GM12878 (cell line): ENCODE results near the gene AGT. TPM values are rescaled to one million over a fixed set of nuclear protein-coding genes. Genes with fewer than 3 reads are reported as not detected.
"Not testable (repeated sequence)": the region's sequence is repeated elsewhere in the genome, so short reads cannot be mapped to it uniquely, and the experiment has no call there.

Source experiments
- ATAC-seq: fragments of 200-7000 bp; cut with Tn5 transposase; 3 replicates; pipeline ENCODE4 v1.9.1; 2020; ENCODE audit warnings: mild to moderate bottlenecking, moderate library complexity
- BruUV-seq: library from RNA; stranded (reverse); fragments of 400-500 nt; replicated peaks from 2 replicates; lab custom pipeline; 2021; lab: Mats Ljungman, UMichigan
- CTCF ChIA-PET: fragments of 300-600 bp; sonication (Branson Sonifier 250); formaldehyde crosslinking; extraction: SDS; loops from one replicate; lab custom pipeline; 2021; ENCODE audit warnings: inconsistent platforms; lab: Yijun Ruan, JAX
- POLR2A ChIA-PET: fragments of 350-600 bp; formaldehyde crosslinking; extraction: SDS; loops from one replicate; lab custom pipeline; 2021; ENCODE audit warnings: inconsistent platforms; lab: Charles Lee
- RAD21 ChIA-PET: fragments of 300-600 bp; sonication (Branson Sonifier 250); formaldehyde crosslinking; loops from one replicate; lab custom pipeline; 2023; ENCODE audit warnings: antibody characterized with exemption; ENCODE audit not compliant: unreplicated experiment; lab: Charles Lee
- SMC1A ChIA-PET: fragments of 300-600 bp; sonication (Branson Sonifier 250); formaldehyde crosslinking; loops from one replicate; lab custom pipeline; 2023; ENCODE audit not compliant: unreplicated experiment, uncharacterized antibody; lab: Charles Lee
- DNase-seq: peaks from one replicate; pipeline ENCODE4 v3.0.0-alpha.2; 2011; ENCODE audit warnings: low read depth, low spot score
- FAIRE-seq: peaks from 3 replicates; lab custom pipeline; 2011; peaks lifted over from hg19 to GRCh38; lab: Jason Lieb, UNC
- H2AFZ ChIP-seq: 2 replicates; pipeline ENCODE4 v1.6.0; 2011; ENCODE audit warnings: low read depth, low read length, control low read depth; ENCODE audit not compliant: control insufficient read depth
- H3K27ac ChIP-seq: 2 replicates; pipeline ENCODE4 v1.5.1; 2011; ENCODE audit warnings: control low read depth; ENCODE audit not compliant: control insufficient read depth, insufficient read depth
- H3K27me3 ChIP-seq, 2 experiments: replicated peaks in 1 of 2; 2 replicates each; pipeline versions ENCODE4 v1.6.0 to v1.6.1; 2011; ENCODE audit warnings: low read length in 1 of 2; ENCODE audit not compliant: control insufficient read depth in 2 of 2, insufficient read depth in 2 of 2
- H3K36me3 ChIP-seq, 2 experiments: 2 replicates each; pipeline ENCODE4 v1.5.1; 2011; ENCODE audit warnings: low read length in 1 of 2; ENCODE audit not compliant: control insufficient read depth in 2 of 2, insufficient read depth in 2 of 2
- H3K4me1 ChIP-seq: 2 replicates; pipeline ENCODE4 v1.6.1; 2011; ENCODE audit warnings: mild to moderate bottlenecking, low read length, moderate library complexity, mixed read lengths; ENCODE audit not compliant: control insufficient read depth, insufficient read depth
- H3K4me2 ChIP-seq: 2 replicates; pipeline ENCODE4 v1.6.0; 2011; ENCODE audit warnings: control low read depth; ENCODE audit not compliant: control insufficient read depth, insufficient read depth
- H3K4me3 ChIP-seq: fragments of 200-600 bp; sonication (generic); 2 replicates; pipeline ENCODE4 v1.5.1; 2016
- H3K79me2 ChIP-seq: 2 replicates; pipeline ENCODE4 v1.6.0; 2011; ENCODE audit warnings: low read length; ENCODE audit not compliant: control insufficient read depth, insufficient read depth
- H3K9ac ChIP-seq: 2 replicates; pipeline ENCODE4 v1.8.0; 2011; ENCODE audit warnings: low read length, control low read depth, mixed read lengths; ENCODE audit not compliant: control insufficient read depth, insufficient read depth
- H3K9me3 ChIP-seq: replicated peaks from 3 replicates; pipeline ENCODE4 v1.5.1; 2011; ENCODE audit warnings: mild to moderate bottlenecking, low read length; ENCODE audit not compliant: control insufficient read depth, insufficient read depth
- H4K20me1 ChIP-seq: 2 replicates; pipeline ENCODE4 v1.6.0; 2011; ENCODE audit not compliant: control insufficient read depth, insufficient read depth
- EED ChIP-seq: sonication (generic); IDR thresholded peaks from 2 replicates; pipeline ENCODE4 v1.6.1; 2016; ENCODE audit warnings: antibody characterized with exemption, low read depth
- EP300 ChIP-seq, 2 experiments: fragments of 150-350 bp in 1 of 2; IDR thresholded peaks; 2 replicates each; pipeline ENCODE4 v1.6.1; 2011 to 2012; ENCODE audit warnings: low read depth in 2 of 2, low read length in 2 of 2, borderline replicate concordance in 1 of 2, improper control_type of control experiment in 1 of 2, inconsistent platforms in 1 of 2; ENCODE audit not compliant: control insufficient read depth in 1 of 2
- NFIC ChIP-seq: IDR thresholded peaks from 2 replicates; pipeline ENCODE4 v1.6.1; 2012; ENCODE audit warnings: low read depth, mild to moderate bottlenecking, inconsistent platforms, low read length, moderate library complexity
- SREBF1 ChIP-seq: IDR thresholded peaks from 2 replicates; pipeline ENCODE4 v1.6.1; 2012; ENCODE audit warnings: mild to moderate bottlenecking, low read length
- SUZ12 ChIP-seq: fragments of 200-600 bp; sonication (generic); IDR thresholded peaks from one replicate; pipeline ENCODE4 v1.6.1; 2018; ENCODE audit warnings: antibody characterized with exemption, mild to moderate bottlenecking; ENCODE audit not compliant: unreplicated experiment
- ZBTB11 ChIP-seq: fragments of 450-650 bp; formaldehyde crosslinking; IDR thresholded peaks from 2 replicates; pipeline ENCODE4 v1.5.0; 2022; ENCODE audit warnings: mild to moderate bottlenecking, missing genetic modification characterization
- ZNF207 ChIP-seq: fragments of 450-650 bp; IDR thresholded peaks from 2 replicates; pipeline ENCODE4 v1.6.1; 2014; ENCODE audit warnings: antibody characterized with exemption, mild to moderate bottlenecking, borderline replicate concordance
- WGBS: methylation state at CpG from one replicate; pipeline ENCODE4 v1.1.6; 2016; ENCODE audit warnings: low lambda C conversion rate; ENCODE audit not compliant: insufficient replicate concordance, insufficient coverage; ENCODE audit errors: missing lambda C conversion rate; 5-methylcytosine and 5-hydroxymethylcytosine counted together
- in situ Hi-C: fragments of 300-500 bp; cut with MboI; formaldehyde crosslinking; loops from 9 replicates; pipeline ENCODE4 v1.14.3; 2018; ENCODE audit warnings: mixed read lengths
- intact Hi-C: fragments of 100-400 bp; cut with micrococcal nuclease; formaldehyde crosslinking; loops from one replicate; pipeline ENCODE4 v1.14.2; 2022; ENCODE audit not compliant: unreplicated experiment
- polyA plus RNA-seq, 11 experiments: library from polyadenylated mRNA; depleted of rRNA in 4 of 11; unstranded in 6 of 11; stranded (reverse) in 5 of 11; fragments of >200 nt; fragmentation: Nextera tagmentation in 4 of 11; fragmentation: Illumina TruSeq in 1 of 11; extraction: Ambion mirVana in 4 of 11; extraction: Trizol in 1 of 11; gene quantifications; 1 replicate in 1 of 11; 2 replicates in 10 of 11; pipeline versions ENCODE4 v1.2.1 to v1.2.3, GENCODE V29; 2011 to 2016; ENCODE audit warnings: inconsistent platforms in 2 of 11, missing spikeins in 2 of 11, low read depth in 1 of 11
- total RNA-seq, 4 experiments: library from RNA; depleted of rRNA in 3 of 4; stranded (reverse); fragments of >200 nt in 3 of 4; fragmentation: Illumina TruSeq in 1 of 4; extraction: Trizol in 1 of 4; gene quantifications; 2 replicates each; pipeline versions ENCODE4 v1.2.1 to v1.2.3, GENCODE V29; 2013 to 2021
- TF ChIP-seq, protein P1 (sequence below): IDR thresholded peaks from 2 replicates; pipeline ENCODE4 v1.6.1; 2012; ENCODE audit warnings: low read depth, low read length, improper control_type of control experiment

Gene AGT
- total and polyA plus RNA-seq, 10 of the 15 experiments (the other 5 are each of a cell fraction or from before 2014, with no cell fraction given) = 0.69 TPM; not detected in 9

DNA sequence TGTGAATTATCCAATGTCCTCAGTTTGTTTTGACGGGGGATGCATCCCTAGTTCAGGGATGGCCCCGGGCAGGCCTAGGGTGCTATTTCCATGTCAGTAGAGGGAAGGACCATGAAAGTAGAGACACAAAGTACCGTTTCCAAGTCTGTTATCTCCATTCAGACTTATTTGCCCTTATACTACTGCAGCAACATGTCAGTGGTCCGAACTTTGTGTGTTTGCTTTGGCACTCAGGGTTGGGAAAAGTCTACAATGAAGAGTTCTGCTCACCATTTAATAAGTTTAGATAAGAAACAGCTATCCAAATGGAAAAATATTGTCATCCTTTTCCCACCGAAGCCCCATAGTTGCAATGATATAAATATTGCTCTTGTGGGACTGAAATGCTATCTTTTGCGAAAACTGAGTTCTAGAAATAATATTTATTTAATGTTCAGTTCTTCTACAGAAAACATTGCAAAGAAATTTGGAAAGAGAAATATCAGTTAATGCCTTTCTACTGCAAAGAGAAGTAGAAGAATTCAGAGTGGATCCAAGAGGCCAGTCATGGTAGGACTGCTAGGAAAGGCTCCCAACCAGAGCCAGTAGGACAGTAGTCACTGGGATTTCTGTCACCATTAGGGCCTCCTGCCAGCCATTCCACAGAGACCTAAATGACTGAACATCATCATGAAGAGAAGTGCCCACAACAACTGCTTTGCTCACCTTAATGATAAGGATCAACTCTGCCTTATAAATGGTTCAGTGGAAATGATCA, 11.5 kb upstream of the AGT start (continued):
- TF ChIP-seq ZBTB11 (CRISPR knock-in tag) (no peak), SREBF1 (no peak), ZNF207 (no peak), NFIC (no peak), EED (no peak), SUZ12 (no peak), EP300 (IDR thresholded peaks at IDR 0.05; ENCODE audit: borderline replicate concordance in 1 of 2, control insufficient read depth in 1 of 2, low read depth in 2 of 2, low read length in 2 of 2) (no peak)
- TF ChIP-seq, protein P1, sequence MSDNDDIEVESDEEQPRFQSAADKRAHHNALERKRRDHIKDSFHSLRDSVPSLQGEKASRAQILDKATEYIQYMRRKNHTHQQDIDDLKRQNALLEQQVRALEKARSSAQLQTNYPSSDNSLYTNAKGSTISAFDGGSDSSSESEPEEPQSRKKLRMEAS = no peak

DNA sequence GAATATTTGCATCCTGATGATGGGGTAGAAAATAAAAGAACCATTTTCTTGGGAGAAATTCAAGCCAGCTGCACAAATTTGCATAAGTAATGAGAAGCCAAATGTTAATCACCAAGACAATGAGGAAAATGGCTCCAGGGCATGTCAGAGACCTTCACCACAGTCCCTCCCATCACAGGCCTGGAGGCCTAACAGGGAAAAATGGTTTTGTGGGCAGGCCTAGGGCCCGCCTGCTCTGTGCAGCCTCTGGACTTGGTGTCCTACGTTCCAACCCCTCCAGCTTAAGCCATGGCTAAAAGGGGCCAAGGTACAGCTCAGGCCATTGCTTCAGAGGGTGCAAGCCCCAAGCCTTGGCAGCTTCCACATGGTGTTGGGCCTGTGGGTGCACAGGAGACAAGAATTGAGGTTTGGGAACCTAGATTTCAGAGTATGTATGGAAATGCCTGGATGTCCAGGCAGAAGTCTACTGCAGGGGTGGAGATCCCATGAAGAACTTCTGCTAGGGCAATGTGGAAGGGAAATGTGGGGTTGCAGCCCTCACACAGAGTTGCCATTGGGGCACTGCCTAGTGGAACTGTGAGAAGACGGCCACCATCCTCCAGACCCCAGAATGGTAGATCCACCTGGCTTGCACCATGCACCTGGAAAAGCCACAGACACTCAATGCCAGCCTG, 8.1 kb upstream of the AGT start:
- H3K79me2 ChIP-seq, FAIRE-seq, SMC1A ChIA-PET, H3K4me3 ChIP-seq, BruUV-seq, H3K9ac ChIP-seq, H4K20me1 ChIP-seq, RAD21 ChIA-PET, POLR2A ChIA-PET, H3K27me3 ChIP-seq, intact Hi-C loops, H2AFZ ChIP-seq, H3K4me2 ChIP-seq, H3K9me3 ChIP-seq, H3K36me3 ChIP-seq, ATAC-seq, H3K27ac ChIP-seq, H3K4me1 ChIP-seq, DNase-seq, in situ Hi-C loops, CTCF ChIA-PET: not testable (repeated sequence)
- 17% methylated on average over 3 of the region's 3 CpGs for WGBS
